ENCODE measurements around the gene HLTF.

Gene HLTF

GRCh38 chr3:149089395-149089794, 3.1 kb upstream of the HLTF start:
- no peak for DNase-seq (ENCODE audit: low read depth in 2 of 2)

- DNase-seq (ENCODE audit: low read depth in 2 of 2) = no peak
Observed at GRCh38 chr3:149087208-149087607, 875 bp upstream of the HLTF start.

GRCh38 chr3:149085828-149086231, 503 bp downstream of the HLTF start:
- DNase-seq (ENCODE audit: low read depth in 2 of 2) = no peak

GRCh38 chr3:149081772-149082171, 4.6 kb downstream of the HLTF start:
- no peak for DNase-seq (ENCODE audit: low read depth in 2 of 2)

GRCh38 chr3:149080699-149081091, 5.6 kb downstream of the HLTF start:
- DNase-seq (ENCODE audit: low read depth in 2 of 2) = peak; percentile 30 to 34

GRCh38 chr3:149080011-149080698, 6.2 kb downstream of the HLTF start:
- DNase-seq (ENCODE audit: low read depth in 2 of 2) = no peak

- DNase-seq (ENCODE audit: low read depth in 2 of 2) = peak; percentile 42 to 45
Observed at GRCh38 chr3:149077628-149078027, 8.7 kb downstream of the HLTF start.

GRCh38 chr3:149067883-149068282, 18.4 kb downstream of the HLTF start:
- DNase-seq (ENCODE audit: low read depth in 2 of 2) = no peak

GRCh38 chr3:149061776-149062175, 24.6 kb downstream of the HLTF start:
- no peak for DNase-seq (ENCODE audit: low read depth in 2 of 2)

- DNase-seq (ENCODE audit: low read depth in 2 of 2) = no peak
Observed at GRCh38 chr3:149058602-149059001, 27.7 kb downstream of the HLTF start.

- no peak for DNase-seq (ENCODE audit: low read depth in 2 of 2)
Observed at GRCh38 chr3:149058198-149058597, 28.1 kb downstream of the HLTF start.

GRCh38 chr3:149055575-149055974, 30.8 kb downstream of the HLTF start:
- no peak for DNase-seq (ENCODE audit: low read depth in 2 of 2)

- DNase-seq (ENCODE audit: low read depth in 2 of 2) = no peak
Observed at GRCh38 chr3:149044339-149045083, 41.8 kb downstream of the HLTF start.

GRCh38 chr3:149042789-149043386, 43.4 kb downstream of the HLTF start:
- DNase-seq (ENCODE audit: low read depth in 2 of 2) = peak; percentile 11

- no peak for DNase-seq (ENCODE audit: low read depth in 2 of 2)
Observed at GRCh38 chr3:149038322-149038721, 48.0 kb downstream of the HLTF start.

- DNase-seq (ENCODE audit: low read depth in 2 of 2) = no peak
Observed at GRCh38 chr3:149037684-149038083, 48.6 kb downstream of the HLTF start.

GRCh38 chr3:149031096-149031495, 55.2 kb downstream of the HLTF start:
- DNase-seq (ENCODE audit: low read depth in 2 of 2) = no peak

- DNase-seq (ENCODE audit: low read depth in 2 of 2) = no peak
Observed at GRCh38 chr3:149026718-149027117, 59.6 kb downstream of the HLTF start.

- no peak for DNase-seq (ENCODE audit: low read depth in 2 of 2)
Observed at GRCh38 chr3:149023951-149024350, 62.4 kb downstream of the HLTF start.

- no peak for DNase-seq (ENCODE audit: low read depth in 2 of 2)
Observed at GRCh38 chr3:149021830-149022229, 64.5 kb downstream of the HLTF start.

- DNase-seq (ENCODE audit: low read depth in 2 of 2) = no peak
Observed at GRCh38 chr3:149020839-149021252, 65.5 kb downstream of the HLTF start.

GRCh38 chr3:149020196-149020838, 66.0 kb downstream of the HLTF start:
- no peak for DNase-seq (ENCODE audit: low read depth in 2 of 2)

Measured in fibroblast of skin of left quadriceps (primary cell).